ENCODE measurements around the gene SYT1. TPM values are rescaled to one million over a fixed set of nuclear protein-coding genes. Genes with fewer than 3 reads are reported as not detected.

SYT1 gene
- total and polyA plus RNA-seq, 2 donors (not counting 3 experiments of a cell fraction or from before 2014, with no cell fraction given): 3.2 to 15.3 TPM

DNA sequence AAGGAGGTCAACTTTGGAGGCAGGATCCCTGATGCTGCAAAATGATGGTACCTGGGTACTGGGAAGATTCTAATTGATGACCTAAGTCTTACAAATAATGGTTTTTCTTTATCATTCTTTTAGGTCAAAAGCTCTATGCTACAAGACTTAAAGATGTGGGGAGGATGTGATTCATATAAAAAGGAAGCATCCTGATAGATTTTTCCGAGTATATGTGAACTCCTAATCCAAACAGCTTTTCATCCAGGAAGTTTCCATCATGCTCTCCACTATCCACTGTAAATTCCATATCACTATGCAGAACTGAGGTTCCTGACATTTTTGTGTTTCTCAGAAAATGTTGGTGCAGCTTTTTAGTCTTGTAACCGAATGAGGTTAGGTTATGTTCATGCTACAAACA lies 533.0 kb downstream of the SYT1 start:
- H3K4me1 ChIP-seq (ENCODE audit: control insufficient read depth, extremely low read depth, insufficient read depth, low read length): peaks cover 11% of the 10 kb centered on the region
- dilution Hi-C loops (cut with MboI; ENCODE audit: extremely low pct_ligation_motif_present, low sequenced_read_pairs) (no loop called here), intact Hi-C loops (cut with micrococcal nuclease) (no loop called here)
- H3K4me2 ChIP-seq (ENCODE audit: insufficient read depth, low read length): peak overlapping the region; percentile 16
- peak; percentile 59 for FAIRE-seq
- no peaks in the 10 kb centered on the region for H3K27me3 ChIP-seq (ENCODE audit: control insufficient read depth in 2 of 2, insufficient read depth in 2 of 2, low read length in 2 of 2)
- H3K9me1 ChIP-seq (replicated peaks; ENCODE audit: control insufficient read depth, extremely low read depth, insufficient read depth, low read length): no peaks in the 10 kb centered on the region
- no peak overlapping the region for H3K9ac ChIP-seq (replicated peaks; ENCODE audit: extremely low read depth, insufficient read depth, low read length)
- BruUV-seq (replicated peaks): no TSS peak
- no peak overlapping the region for H2AFZ ChIP-seq (ENCODE audit: low read depth, low read length)
- CTCF ChIA-PET: interaction anchor here (0.9 to 3.3 kb wide), 8 partner anchors 10 to 927 kb away, joined by 3 to 10 read pairs (median 4); no protein-coding TSS in a partner anchor
- H3K4me3 ChIP-seq (replicated peaks in 1 of 3; ENCODE audit: insufficient read depth in 1 of 3, low read depth in 1 of 3, low read length in 3 of 3): no peak overlapping the region
- TF ChIP-seq, protein P1, sequence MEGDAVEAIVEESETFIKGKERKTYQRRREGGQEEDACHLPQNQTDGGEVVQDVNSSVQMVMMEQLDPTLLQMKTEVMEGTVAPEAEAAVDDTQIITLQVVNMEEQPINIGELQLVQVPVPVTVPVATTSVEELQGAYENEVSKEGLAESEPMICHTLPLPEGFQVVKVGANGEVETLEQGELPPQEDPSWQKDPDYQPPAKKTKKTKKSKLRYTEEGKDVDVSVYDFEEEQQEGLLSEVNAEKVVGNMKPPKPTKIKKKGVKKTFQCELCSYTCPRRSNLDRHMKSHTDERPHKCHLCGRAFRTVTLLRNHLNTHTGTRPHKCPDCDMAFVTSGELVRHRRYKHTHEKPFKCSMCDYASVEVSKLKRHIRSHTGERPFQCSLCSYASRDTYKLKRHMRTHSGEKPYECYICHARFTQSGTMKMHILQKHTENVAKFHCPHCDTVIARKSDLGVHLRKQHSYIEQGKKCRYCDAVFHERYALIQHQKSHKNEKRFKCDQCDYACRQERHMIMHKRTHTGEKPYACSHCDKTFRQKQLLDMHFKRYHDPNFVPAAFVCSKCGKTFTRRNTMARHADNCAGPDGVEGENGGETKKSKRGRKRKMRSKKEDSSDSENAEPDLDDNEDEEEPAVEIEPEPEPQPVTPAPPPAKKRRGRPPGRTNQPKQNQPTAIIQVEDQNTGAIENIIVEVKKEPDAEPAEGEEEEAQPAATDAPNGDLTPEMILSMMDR (IDR thresholded peaks at IDR 0.05; ENCODE audit: extremely low read depth in 1 of 2, insufficient read depth in 1 of 2, low read depth in 1 of 2, low read length in 2 of 2): no peak
- peak; percentile 33 for TF ChIP-seq JUN (IDR thresholded peaks at IDR 0.05; ENCODE audit: borderline replicate concordance, insufficient read depth, insufficient read length, low read depth)
- peak; percentile 43 for TF ChIP-seq FOS (IDR thresholded peaks at IDR 0.05; ENCODE audit: borderline replicate concordance, insufficient read depth, low read length)
- H3K79me2 ChIP-seq (ENCODE audit: control insufficient read depth, insufficient read depth, low read length): no peaks in the 10 kb centered on the region
- DNase-seq (ENCODE audit: low read depth, low spot score): peak; percentile 58
- H3K36me3 ChIP-seq (ENCODE audit: control insufficient read depth in 2 of 2, extremely low read depth in 1 of 2, insufficient read depth in 2 of 2, low read length in 2 of 2): no peaks in the 10 kb centered on the region
- H3K9me3 ChIP-seq (replicated peaks; ENCODE audit: control insufficient read depth, insufficient read depth, low read length): no peaks in the 10 kb centered on the region
- POLR2A ChIA-PET: no interaction called here
- no peak overlapping the region for H3K27ac ChIP-seq (ENCODE audit: insufficient read depth, low read depth, low read length)
- H4K20me1 ChIP-seq (replicated peaks; ENCODE audit: control insufficient read depth, extremely low read depth, insufficient read depth, low read length): no peaks in the 10 kb centered on the region

DNA sequence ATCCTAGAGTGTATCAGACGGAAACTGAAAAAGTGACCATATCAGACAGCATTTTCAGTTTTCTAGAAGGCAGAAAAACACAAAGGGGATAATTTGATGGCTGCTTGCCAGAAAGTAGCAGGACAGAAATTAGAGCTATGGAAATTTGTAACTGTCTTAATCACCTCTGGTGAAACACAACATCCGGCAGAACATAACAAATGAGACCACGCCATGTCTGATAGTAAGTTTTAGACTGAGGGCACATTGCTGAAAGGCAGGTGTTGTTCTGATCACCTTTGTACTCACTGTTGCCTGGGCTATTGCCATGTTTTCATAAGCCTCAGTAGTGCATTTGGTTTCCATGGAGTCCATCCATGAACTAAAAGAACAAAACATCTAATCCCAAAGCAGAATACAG lies 535.9 kb downstream of the SYT1 start:
- H3K27ac ChIP-seq (ENCODE audit: insufficient read depth, low read depth, low read length): no peak overlapping the region
- H2AFZ ChIP-seq (ENCODE audit: low read depth, low read length): no peak overlapping the region
- H3K27me3 ChIP-seq (ENCODE audit: control insufficient read depth in 2 of 2, insufficient read depth in 2 of 2, low read length in 2 of 2): no peaks in the 10 kb centered on the region
- no TSS peak for BruUV-seq (replicated peaks)
- dilution Hi-C loops (cut with MboI; ENCODE audit: extremely low pct_ligation_motif_present, low sequenced_read_pairs) (no loop called here), intact Hi-C loops (cut with micrococcal nuclease) (loop anchor here (10.0 kb wide), 1 partner anchor 1004 kb away; no protein-coding TSS in a partner anchor)
- no peak overlapping the region for H3K9ac ChIP-seq (replicated peaks; ENCODE audit: extremely low read depth, insufficient read depth, low read length)
- H3K4me3 ChIP-seq (replicated peaks in 1 of 3; ENCODE audit: insufficient read depth in 1 of 3, low read depth in 1 of 3, low read length in 3 of 3): no peak overlapping the region
- POLR2A ChIA-PET: no interaction called here
- FAIRE-seq: no peak
- H3K9me1 ChIP-seq (replicated peaks; ENCODE audit: control insufficient read depth, extremely low read depth, insufficient read depth, low read length): no peaks in the 10 kb centered on the region
- no peaks in the 10 kb centered on the region for H3K36me3 ChIP-seq (ENCODE audit: control insufficient read depth in 2 of 2, extremely low read depth in 1 of 2, insufficient read depth in 2 of 2, low read length in 2 of 2)
- no peaks in the 10 kb centered on the region for H3K9me3 ChIP-seq (replicated peaks; ENCODE audit: control insufficient read depth, insufficient read depth, low read length)
- DNase-seq (ENCODE audit: low read depth, low spot score): no peak
- H4K20me1 ChIP-seq (replicated peaks; ENCODE audit: control insufficient read depth, extremely low read depth, insufficient read depth, low read length): no peaks in the 10 kb centered on the region
- no peak overlapping the region for H3K4me2 ChIP-seq (ENCODE audit: insufficient read depth, low read length)
- H3K79me2 ChIP-seq (ENCODE audit: control insufficient read depth, insufficient read depth, low read length): no peaks in the 10 kb centered on the region
- CTCF ChIA-PET: interaction anchor here (0.8 kb wide), 1 partner anchor 1857 kb away, joined by 3 read pairs; no protein-coding TSS in a partner anchor
- peaks cover 11% of the 10 kb centered on the region for H3K4me1 ChIP-seq (ENCODE audit: control insufficient read depth, extremely low read depth, insufficient read depth, low read length)
- no peak for TF ChIP-seq GATA2 (IDR thresholded peaks at IDR 0.05; ENCODE audit: insufficient read depth, insufficient read length, low read depth, low read length)
- TF ChIP-seq MYC (IDR thresholded peaks at IDR 0.05; ENCODE audit: low read depth, low read length): no peak
- TF ChIP-seq POLR2AphosphoS5 (IDR thresholded peaks at IDR 0.05; ENCODE audit: insufficient read depth, low read depth, low read length): no peak
- TF ChIP-seq POLR2A (IDR thresholded peaks at IDR 0.05; ENCODE audit: low read depth, low read length): no peak

Measured in endothelial cell of umbilical vein (primary cell).